Measurements from ENCODE around the gene EIF4H.
A peak's percentile ranks its signal among the peaks of the same experiment; 100 is the strongest.
"Not testable (repeated sequence)": the region's sequence is repeated elsewhere in the genome, so short reads cannot be mapped to it uniquely, and the experiment has no call there.

Gene EIF4H

GRCh38 chr7:74173866-74174605 lies at the start of gene EIF4H:
Gene EIF4H, plus strand, starts transcription at chr7:74174356. Its CDS starts 28 bp downstream, at chr7:74174384.
- peak; percentile 92 to 96 for DNase-seq (ENCODE audit: low read depth in 2 of 2)

GRCh38 chr7:74126220-74126880 lies 47.8 kb upstream of the EIF4H start:
- no peak for DNase-seq (ENCODE audit: low read depth in 2 of 2)

- DNase-seq (ENCODE audit: low read depth in 2 of 2): no peak
Measured at GRCh38 chr7:74129887-74130286, 44.3 kb upstream of the EIF4H start.

GRCh38 chr7:74130518-74130917 lies 43.6 kb upstream of the EIF4H start:
- DNase-seq (ENCODE audit: low read depth in 2 of 2): no peak

- no peak for DNase-seq (ENCODE audit: low read depth in 2 of 2)
Measured at GRCh38 chr7:74134117-74134620, 40.0 kb upstream of the EIF4H start.

GRCh38 chr7:74138334-74138867 lies 35.8 kb upstream of the EIF4H start:
- DNase-seq (ENCODE audit: low read depth in 2 of 2): no peak

- DNase-seq (ENCODE audit: low read depth in 2 of 2): no peak
Measured at GRCh38 chr7:74138945-74139843, 35.0 kb upstream of the EIF4H start.

- no peak for DNase-seq (ENCODE audit: low read depth in 2 of 2)
Measured at GRCh38 chr7:74141705-74142104, 32.5 kb upstream of the EIF4H start.

GRCh38 chr7:74143383-74143782 lies 30.8 kb upstream of the EIF4H start:
- DNase-seq (ENCODE audit: low read depth in 2 of 2): no peak

- DNase-seq (ENCODE audit: low read depth in 2 of 2): no peak
Measured at GRCh38 chr7:74148491-74148890, 25.7 kb upstream of the EIF4H start.

GRCh38 chr7:74149071-74149470 lies 25.1 kb upstream of the EIF4H start:
- no peak for DNase-seq (ENCODE audit: low read depth in 2 of 2)

GRCh38 chr7:74149603-74150002 lies 24.6 kb upstream of the EIF4H start:
- DNase-seq (ENCODE audit: low read depth in 2 of 2): no peak

- DNase-seq (ENCODE audit: low read depth in 2 of 2): no peak
Measured at GRCh38 chr7:74153736-74154135, 20.4 kb upstream of the EIF4H start.

GRCh38 chr7:74155810-74156395 lies 18.3 kb upstream of the EIF4H start:
- no peak for DNase-seq (ENCODE audit: low read depth in 2 of 2)

- DNase-seq (ENCODE audit: low read depth in 2 of 2): no peak
Measured at GRCh38 chr7:74157605-74158004, 16.6 kb upstream of the EIF4H start.

GRCh38 chr7:74164985-74165456 lies 9.1 kb upstream of the EIF4H start:
- no peak for DNase-seq (ENCODE audit: low read depth in 2 of 2)

GRCh38 chr7:74165867-74166593 lies 8.1 kb upstream of the EIF4H start:
- no peak for DNase-seq (ENCODE audit: low read depth in 2 of 2)

GRCh38 chr7:74167324-74167723 lies 6.8 kb upstream of the EIF4H start:
- DNase-seq (ENCODE audit: low read depth in 2 of 2): not testable (repeated sequence)

- no peak for DNase-seq (ENCODE audit: low read depth in 2 of 2)
Measured at GRCh38 chr7:74173074-74173473, 1.1 kb upstream of the EIF4H start.

- DNase-seq (ENCODE audit: low read depth in 2 of 2): no peak
Measured at GRCh38 chr7:74173491-74173865, 678 bp upstream of the EIF4H start.

- DNase-seq (ENCODE audit: low read depth in 2 of 2): peak; percentile 7 to 10
Measured at GRCh38 chr7:74174606-74175082, 488 bp downstream of the EIF4H start.

All from stimulated activated CD8-positive, alpha-beta memory T cell treated with anti-CD3 and anti-CD28 coated beads, Interleukin-7, amount 100 ng/mL, for 1 hour (primary cell).